ENCODE measurements around the gene PDRG1. TPM values are rescaled to one million over a fixed set of nuclear protein-coding genes. Genes with fewer than 3 reads are reported as not detected.

Gene PDRG1
- polyA plus RNA-seq, 1 donor from 2014 or later: 26.5 TPM

- Mint-ChIP-seq H3K27me3 (peaks cover under 1% of the 10 kb centered on the region), H3K9me3 (peaks cover 0 to 1% (median 0%) of the 10 kb centered on the region in 3 donors), H3K4me3 (no peak overlapping the region), H3K4me1 (peaks cover 0 to 4% (median 2%) of the 10 kb centered on the region in 3 donors), H3K27ac (no peak overlapping the region), H3K36me3 (no peaks in the 10 kb centered on the region)
These were observed 38.3 kb downstream of the PDRG1 start for GRCh38 chr20:31913431-31914157.

DNA sequence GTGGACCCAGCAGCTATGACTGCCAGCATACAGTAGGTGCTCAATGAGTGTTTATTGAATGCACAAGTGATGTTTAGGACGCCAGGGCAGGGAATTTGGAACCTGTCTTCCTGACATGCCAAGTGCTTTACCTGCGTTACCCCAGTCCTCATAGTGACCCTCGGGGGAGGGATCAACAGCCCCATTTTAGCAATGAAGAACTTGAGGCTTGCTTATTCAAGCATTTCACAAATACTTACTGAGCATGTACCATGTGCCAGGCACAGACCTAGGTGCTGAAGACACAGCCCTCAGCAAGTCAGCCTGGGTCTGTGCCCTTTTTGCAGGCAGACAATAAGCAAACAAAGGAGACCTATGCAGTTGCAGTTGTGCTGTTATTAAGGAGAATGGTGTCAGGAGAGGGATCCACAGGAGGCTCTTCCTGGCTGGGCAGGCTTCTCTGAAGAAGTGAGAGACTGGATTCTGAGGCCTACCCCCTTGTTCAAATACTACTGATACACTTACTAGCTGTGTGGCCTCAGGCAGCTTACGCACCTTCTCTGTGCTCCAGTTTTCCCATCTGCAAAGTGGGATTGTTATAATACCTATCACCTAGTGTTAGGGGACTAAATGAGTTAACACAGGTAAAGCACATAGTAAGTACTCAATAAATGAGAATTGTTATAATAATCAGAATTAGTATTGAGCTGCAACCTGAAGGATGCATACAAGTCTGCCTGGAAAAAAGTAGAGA, 41.6 kb downstream of the PDRG1 start:
- Mint-ChIP-seq H3K27ac (no peak overlapping the region), H3K27me3 (peaks cover 1% of the 10 kb centered on the region), H3K36me3 (no peaks in the 10 kb centered on the region), H3K4me3 (no peak overlapping the region), H3K9me3 (no peaks in the 10 kb centered on the region), H3K4me1 (no peaks in the 10 kb centered on the region)

GRCh38 chr20:31909253-31910070, 42.4 kb downstream of the PDRG1 start:
- Mint-ChIP-seq H3K4me3 (no peak overlapping the region), H3K36me3 (no peaks in the 10 kb centered on the region), H3K4me1 (no peaks in the 10 kb centered on the region), H3K27me3 (peaks cover 1% of the 10 kb centered on the region), H3K9me3 (no peaks in the 10 kb centered on the region), H3K27ac (no peak overlapping the region)

DNA sequence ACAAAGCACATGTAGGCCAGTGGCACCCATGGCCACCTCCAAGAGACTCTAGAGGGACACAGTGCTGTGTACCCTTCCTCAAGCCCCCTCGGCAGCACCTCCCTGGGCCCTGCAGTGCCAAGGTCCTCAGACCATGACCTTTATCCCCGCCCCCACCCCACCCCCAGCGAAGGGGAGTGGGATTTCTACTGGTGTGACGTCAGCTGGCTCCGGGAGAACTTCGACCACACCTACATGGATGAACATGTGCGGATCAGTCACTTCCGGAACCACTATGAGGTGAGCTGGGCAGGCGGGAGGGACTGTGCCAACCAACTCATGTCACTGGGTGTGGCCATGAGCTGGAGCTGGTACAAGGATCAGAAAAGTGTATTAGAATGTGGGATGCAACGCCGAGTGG, 43.4 kb downstream of the PDRG1 start:
- H3K9me3 Mint-ChIP-seq: no peaks in the 10 kb centered on the region
- no peaks in the 10 kb centered on the region for H3K36me3 Mint-ChIP-seq
- no peak overlapping the region for H3K4me3 Mint-ChIP-seq
- H3K27ac Mint-ChIP-seq: peak overlapping the region in 1 of 3 donors; percentile 43
- peaks cover 0 to 2% (median 0%) of the 10 kb centered on the region in 3 donors for H3K4me1 Mint-ChIP-seq
- H3K27me3 Mint-ChIP-seq: peaks cover 1% of the 10 kb centered on the region

GRCh38 chr20:31908016-31908415, 43.8 kb downstream of the PDRG1 start:
- peaks cover 0 to 2% (median 0%) of the 10 kb centered on the region in 3 donors for H3K4me1 Mint-ChIP-seq
- H3K27ac Mint-ChIP-seq: no peak overlapping the region
- H3K4me3 Mint-ChIP-seq: peak overlapping the region in 1 of 4 donors; percentile 39
- H3K27me3 Mint-ChIP-seq: peaks cover 1% of the 10 kb centered on the region
- H3K36me3 Mint-ChIP-seq: no peaks in the 10 kb centered on the region
- H3K9me3 Mint-ChIP-seq: no peaks in the 10 kb centered on the region

DNA sequence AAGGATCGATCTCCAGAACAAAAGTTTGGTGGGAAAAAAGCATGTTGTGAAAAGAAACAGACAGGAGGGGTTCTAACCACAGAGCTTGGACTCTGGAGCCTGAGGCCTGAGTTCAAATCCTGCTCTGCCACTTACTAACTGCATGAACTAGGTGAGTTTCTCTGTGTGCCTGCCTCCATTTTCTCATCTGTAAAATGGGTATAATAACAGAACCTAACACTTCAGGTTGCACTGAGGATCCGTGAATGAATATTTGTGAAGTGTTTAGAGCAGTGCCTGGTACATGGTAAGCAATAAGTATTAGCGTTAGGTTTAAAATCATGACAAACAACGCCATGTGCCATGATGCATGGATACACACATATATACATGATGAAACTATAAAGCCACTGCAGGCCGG, 44.8 kb downstream of the PDRG1 start:
- Mint-ChIP-seq H3K27me3 (peaks cover 1% of the 10 kb centered on the region), H3K4me3 (no peak overlapping the region), H3K9me3 (no peaks in the 10 kb centered on the region), H3K27ac (no peak overlapping the region), H3K4me1 (peaks cover 0 to 2% (median 0%) of the 10 kb centered on the region in 3 donors), H3K36me3 (no peaks in the 10 kb centered on the region)

GRCh38 chr20:31906001-31906400, 45.8 kb downstream of the PDRG1 start:
- Mint-ChIP-seq H3K27ac (no peak overlapping the region), H3K4me3 (no peak overlapping the region), H3K36me3 (no peaks in the 10 kb centered on the region), H3K27me3 (peaks cover 1% of the 10 kb centered on the region), H3K4me1 (peaks cover 0 to 2% (median 0%) of the 10 kb centered on the region in 3 donors), H3K9me3 (no peaks in the 10 kb centered on the region)

DNA sequence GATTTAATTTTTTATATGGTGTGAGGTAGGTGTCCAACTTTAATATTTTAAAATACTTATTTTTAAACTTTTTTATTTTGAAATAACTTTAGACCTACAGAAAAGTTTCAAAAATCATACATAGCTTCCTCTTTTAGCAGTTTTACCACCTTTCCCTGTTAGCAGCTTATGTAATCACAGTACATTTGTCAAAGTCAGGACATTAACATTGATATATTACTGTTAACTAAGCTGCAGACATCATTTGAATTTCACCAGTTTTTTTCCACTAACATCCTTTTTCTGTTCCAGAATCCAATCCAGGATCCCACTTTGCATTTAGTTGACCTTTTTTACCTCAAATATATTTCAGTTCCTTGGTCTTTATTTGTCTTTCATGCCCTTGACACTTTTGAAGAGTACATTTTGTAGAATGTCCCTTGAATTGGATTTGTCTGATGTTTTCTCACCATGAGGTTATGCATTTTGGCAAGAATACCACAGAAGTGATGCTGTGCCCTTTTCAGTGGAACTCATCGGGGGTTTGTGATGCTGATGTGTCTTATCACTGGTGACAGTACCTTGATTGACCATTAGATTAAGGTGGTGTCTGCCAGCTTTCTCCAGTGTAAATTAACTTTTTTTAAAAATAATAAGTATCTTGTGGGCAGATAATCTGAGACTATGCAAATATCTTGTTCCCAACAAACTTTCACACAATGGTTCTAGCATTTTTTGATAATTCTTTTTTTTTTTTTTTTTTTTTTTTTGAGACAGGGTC, 48.0 kb downstream of the PDRG1 start:
- H3K4me1 Mint-ChIP-seq: peaks cover 0 to 2% (median 0%) of the 10 kb centered on the region in 3 donors
- peaks cover 1% of the 10 kb centered on the region for H3K27me3 Mint-ChIP-seq
- no peak overlapping the region for H3K4me3 Mint-ChIP-seq
- H3K36me3 Mint-ChIP-seq: peaks cover 2% of the 10 kb centered on the region
- no peaks in the 10 kb centered on the region for H3K9me3 Mint-ChIP-seq
- no peak overlapping the region for H3K27ac Mint-ChIP-seq

GRCh38 chr20:31901615-31902014, 50.2 kb downstream of the PDRG1 start:
- H3K36me3 Mint-ChIP-seq: peaks cover 3% of the 10 kb centered on the region
- H3K27ac Mint-ChIP-seq: no peak overlapping the region
- H3K4me1 Mint-ChIP-seq: peaks cover 0 to 5% (median 2%) of the 10 kb centered on the region in 3 donors
- H3K27me3 Mint-ChIP-seq: no peaks in the 10 kb centered on the region
- H3K4me3 Mint-ChIP-seq: no peak overlapping the region
- H3K9me3 Mint-ChIP-seq: no peaks in the 10 kb centered on the region

GRCh38 chr20:31897541-31897940, 54.3 kb downstream of the PDRG1 start:
- no peaks in the 10 kb centered on the region for H3K9me3 Mint-ChIP-seq
- peaks cover 7 to 11% (median 7%) of the 10 kb centered on the region in 3 donors for H3K4me1 Mint-ChIP-seq
- no peak overlapping the region for H3K4me3 Mint-ChIP-seq
- H3K27ac Mint-ChIP-seq: peak overlapping the region in 2 of 3 donors; percentile 32 to 83
- no peaks in the 10 kb centered on the region for H3K27me3 Mint-ChIP-seq
- peaks cover 3% of the 10 kb centered on the region for H3K36me3 Mint-ChIP-seq

DNA sequence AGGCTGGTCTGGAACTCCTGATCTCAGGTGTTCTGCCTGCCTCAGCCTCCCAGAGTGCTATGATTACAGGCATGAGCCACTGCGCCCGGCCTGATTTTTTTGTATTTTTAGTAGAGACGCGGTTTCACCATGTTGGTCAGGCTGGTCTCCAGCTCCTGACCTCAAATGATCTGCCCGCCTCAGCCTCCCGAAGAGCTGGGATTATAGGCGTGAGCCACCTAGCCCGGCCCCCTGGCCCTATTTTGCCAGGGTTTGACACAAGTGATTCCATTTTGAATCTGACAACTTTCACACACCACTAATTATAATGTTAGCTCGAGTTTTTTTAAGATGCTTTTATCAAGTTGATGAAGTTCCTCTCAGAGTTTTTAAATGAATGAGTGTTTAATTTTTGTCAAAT, 55.8 kb downstream of the PDRG1 start:
- Mint-ChIP-seq H3K36me3 (peaks cover 3% of the 10 kb centered on the region), H3K4me1 (peaks cover 7 to 11% (median 7%) of the 10 kb centered on the region in 3 donors), H3K27me3 (no peaks in the 10 kb centered on the region), H3K4me3 (no peak overlapping the region), H3K9me3 (no peaks in the 10 kb centered on the region), H3K27ac (peak overlapping the region in 2 of 3 donors; percentile 63 to 95)

DNA sequence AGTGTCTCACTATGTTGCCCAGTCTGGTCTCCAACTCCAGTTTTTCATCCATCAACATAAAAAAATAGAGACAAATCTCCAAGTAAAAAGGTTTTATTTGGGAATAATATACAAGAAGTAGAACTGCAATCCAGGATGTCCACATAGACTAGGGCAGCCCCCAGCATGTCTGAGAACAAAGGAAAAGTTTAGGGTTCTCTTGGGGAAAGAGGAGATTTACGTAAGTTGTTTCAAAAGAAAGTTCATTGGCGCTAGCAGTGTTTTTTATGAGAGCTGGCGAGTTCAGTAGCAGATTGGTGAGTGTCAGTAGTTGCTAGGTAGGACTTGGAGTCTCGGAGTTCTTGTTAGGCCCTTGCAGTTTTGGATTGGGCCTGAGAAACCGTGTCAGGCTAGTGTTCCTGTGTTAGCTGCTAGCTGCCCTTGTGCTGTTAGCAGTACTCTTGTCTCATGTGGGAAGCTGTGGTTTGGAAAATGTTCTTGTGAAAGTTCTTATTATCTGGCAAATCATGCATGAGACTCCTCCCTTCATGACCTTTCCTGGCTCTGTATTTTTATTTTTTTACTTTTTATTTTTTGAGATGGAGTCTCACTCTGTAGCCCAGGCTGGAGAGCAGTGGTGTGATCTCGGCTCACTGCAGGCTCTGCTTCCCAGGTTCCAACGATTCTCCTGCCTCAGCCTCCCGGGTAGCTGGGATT, 56.7 kb downstream of the PDRG1 start:
- Mint-ChIP-seq H3K36me3 (peaks cover 3% of the 10 kb centered on the region), H3K4me3 (peak overlapping the region in 3 of 4 donors; percentile 52 to 56 (median 56)), H3K9me3 (no peaks in the 10 kb centered on the region), H3K27ac (peak overlapping the region; percentile 28 to 95 (median 87)), H3K4me1 (peaks cover 7 to 11% (median 8%) of the 10 kb centered on the region in 3 donors), H3K27me3 (peaks cover 2% of the 10 kb centered on the region)
